ENCODE results near the gene BEND5.

The BEND5 gene

DNA sequence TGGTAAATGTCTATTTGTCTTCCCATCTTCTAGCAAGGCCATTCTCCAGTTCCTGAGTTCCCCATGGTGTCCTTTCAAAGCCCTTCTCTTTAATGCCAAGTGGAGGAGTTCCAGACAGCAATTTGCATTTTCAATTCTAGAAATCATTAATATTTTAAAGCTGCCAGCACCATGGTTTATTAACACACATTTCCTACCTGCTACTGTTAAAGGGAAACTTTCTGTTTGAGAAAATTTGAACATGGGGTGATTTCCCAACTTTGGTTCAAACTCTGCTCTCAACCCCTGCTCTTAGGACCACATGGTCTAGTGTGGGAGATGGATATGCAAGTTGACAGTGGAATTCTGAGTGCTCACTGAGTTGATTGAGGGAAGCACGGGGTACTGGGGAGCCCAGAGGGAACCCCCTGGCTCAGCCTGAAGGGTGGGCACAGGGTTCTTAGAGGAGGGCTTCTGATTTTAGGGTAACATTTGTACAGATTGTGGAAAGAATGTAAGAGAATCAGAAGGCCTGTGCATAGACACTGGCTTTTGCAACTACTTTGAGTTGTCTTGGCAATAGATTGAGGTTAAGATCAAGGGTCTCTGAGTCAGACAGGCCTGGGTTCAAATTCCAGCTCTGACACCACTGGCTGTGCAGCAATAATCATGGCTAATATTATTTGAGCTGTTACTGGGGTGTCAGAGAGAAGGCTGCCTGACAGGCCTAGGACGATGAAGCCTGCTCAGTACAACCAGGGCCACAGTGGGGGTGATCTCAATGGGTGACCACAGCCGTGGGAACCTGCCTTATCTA, 97.8 kb downstream of the BEND5 start:
- no peak for DNase-seq
